GM12872 (cell line): Measurements from ENCODE around the gene MCCD1.

Source experiments
- CTCF ChIP-seq: IDR thresholded peaks from 3 replicates; pipeline ENCODE4 v1.5.1; 2011; ENCODE audit warnings: low read depth, mild to moderate bottlenecking, low read length, moderate library complexity; ENCODE audit not compliant: insufficient read depth

MCCD1 gene

GRCh38 chr6:31535538-31536324 lies 7.0 kb downstream of the MCCD1 start:
- TF ChIP-seq CTCF, result no peak

GRCh38 chr6:31538805-31539400 lies 10.1 kb downstream of the MCCD1 start:
- TF ChIP-seq CTCF, result no peak

- TF ChIP-seq CTCF, result no peak
Observed at GRCh38 chr6:31540640-31541039, 11.9 kb downstream of the MCCD1 start.

- TF ChIP-seq CTCF, result no peak
Observed at GRCh38 chr6:31541059-31541657, 12.4 kb downstream of the MCCD1 start.

GRCh38 chr6:31541658-31542521 lies 13.1 kb downstream of the MCCD1 start, which contains the start of gene DDX39B:
DDX39B (minus strand) TSS chr6:31542003; CDS start chr6:31540532, 1,471 bp downstream.
- no peak for TF ChIP-seq CTCF

GRCh38 chr6:31543639-31544038 lies 14.9 kb downstream of the MCCD1 start:
- no peak for TF ChIP-seq CTCF

GRCh38 chr6:31544676-31545075 lies 15.9 kb downstream of the MCCD1 start:
- TF ChIP-seq CTCF, result no peak
